DMS114 treated with DMSO at 0.1 percent for 48 hours (cell line): ENCODE measurements around the gene CHST8.

Experiments used
- DNase-seq: peaks from one replicate; lab custom pipeline; 2025; ENCODE audit not compliant: unreplicated experiment; lab: John Stamatoyannopoulos, UW

Gene CHST8

DNA sequence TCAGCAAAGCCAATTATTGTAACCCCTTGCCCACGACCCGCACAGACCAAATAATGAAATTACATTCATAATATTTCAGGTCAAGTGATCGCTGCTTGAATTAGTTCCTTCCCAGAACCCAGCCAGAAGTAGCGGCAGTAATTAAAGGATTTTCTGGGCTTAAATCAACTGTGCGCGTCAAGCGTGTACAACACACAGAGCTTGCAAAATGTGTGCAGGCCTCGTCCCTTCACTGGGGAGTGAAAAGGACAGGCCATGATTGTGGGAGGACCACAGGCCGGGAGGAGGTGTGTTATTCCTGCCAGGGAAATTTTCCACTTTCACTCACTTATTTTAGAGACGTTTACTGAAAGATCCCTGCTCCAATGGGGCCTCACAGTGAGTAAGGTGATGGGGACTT lies 84.9 kb downstream of the CHST8 start:
- no peak for DNase-seq

DNA sequence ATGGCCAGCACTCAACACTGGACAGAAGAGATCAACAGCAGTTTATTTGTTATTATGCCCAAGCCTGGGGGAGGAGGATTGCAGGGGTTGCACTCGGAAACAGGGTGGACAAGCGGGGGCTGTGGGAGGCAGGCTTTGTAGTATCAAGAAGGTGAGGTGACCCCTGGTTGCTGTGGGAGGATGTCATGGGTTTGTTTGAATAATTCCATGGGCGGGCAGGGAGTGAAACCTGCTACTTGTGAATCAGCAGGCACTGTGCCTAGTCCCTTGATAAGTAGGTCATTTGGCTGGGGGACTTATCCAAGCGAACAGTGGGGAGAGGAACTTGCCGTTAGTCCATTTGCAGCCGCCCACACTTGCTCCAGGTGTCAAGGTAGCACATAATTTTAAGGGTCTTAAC lies 90.5 kb downstream of the CHST8 start:
- DNase-seq = no peak

DNA sequence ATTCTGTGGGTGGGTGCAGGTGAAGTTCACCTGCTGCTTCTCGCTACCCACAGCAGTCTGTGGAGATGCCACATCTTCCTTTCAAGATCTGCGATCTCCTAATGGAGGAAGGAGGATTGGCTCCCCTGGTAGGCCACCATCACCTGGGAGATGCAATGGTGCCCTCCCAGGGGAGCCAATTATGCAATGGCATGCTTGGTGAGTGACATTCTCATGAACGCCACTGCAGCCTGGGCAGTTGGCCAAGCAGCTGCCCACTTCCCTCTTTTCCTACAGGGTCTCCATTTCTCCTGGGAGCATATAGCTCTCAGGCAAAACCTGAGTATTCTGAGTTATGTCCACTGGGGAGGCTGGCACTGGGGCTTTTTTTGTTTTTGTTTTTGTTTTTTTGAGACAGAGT lies 91.4 kb downstream of the CHST8 start:
- no peak for DNase-seq

DNA sequence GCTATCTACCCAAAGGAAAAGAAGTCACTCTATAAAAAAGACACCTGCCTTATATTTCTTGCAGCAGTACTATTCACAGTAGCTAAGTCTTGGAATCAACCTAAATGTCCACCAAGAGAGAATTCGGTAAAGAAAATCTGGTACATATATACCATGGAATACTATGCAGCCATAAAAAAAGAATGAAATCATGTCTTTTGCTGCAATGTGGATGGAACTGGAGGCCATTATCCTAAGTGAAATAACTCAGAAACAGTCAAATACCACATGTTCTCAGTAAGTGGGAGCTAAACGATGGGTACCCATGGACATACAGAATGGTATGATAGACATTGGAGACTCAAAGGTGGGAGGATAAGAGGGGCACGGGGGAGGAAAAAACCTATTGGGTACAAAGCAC lies 92.4 kb downstream of the CHST8 start:
- DNase-seq = no peak

DNA sequence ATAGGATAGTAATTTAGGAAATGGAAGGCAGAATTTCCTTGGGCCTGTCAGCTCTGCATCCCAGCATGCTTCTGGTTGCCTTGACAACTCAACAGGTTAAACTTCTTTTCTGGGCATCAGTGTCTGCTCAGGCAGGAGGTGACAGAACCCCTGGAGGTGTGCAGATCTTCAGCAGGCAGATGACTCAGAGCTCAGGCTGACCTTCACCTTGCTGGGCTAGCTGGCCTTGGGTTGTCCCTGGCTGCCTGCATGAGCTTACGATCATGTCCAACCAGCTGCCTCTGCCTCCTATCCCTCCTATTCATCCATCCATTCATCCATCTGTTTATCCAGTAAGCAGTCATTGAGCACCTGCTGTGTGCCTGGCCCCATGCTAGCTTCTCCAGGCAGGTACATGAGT lies 93.7 kb downstream of the CHST8 start:
- no peak for DNase-seq

DNA sequence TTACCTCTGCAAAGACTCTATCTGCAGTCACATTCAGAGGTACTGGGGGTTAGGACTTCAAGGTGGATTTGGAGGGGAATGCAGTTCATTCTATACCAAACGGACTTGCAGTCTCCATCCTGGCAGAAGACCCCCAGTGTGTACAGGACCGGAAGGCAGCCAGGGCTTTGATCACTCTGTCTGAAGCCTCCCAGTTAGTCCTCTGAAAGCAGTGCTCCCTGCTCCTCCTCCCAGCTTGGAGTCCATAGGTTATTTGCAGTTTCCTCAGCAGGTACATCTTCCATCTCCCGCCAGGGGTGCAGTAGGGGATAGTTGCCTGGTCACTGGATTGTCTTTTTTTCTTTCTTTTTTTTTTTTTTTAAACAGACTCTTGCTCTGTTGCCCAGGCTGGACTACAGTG lies 96.1 kb downstream of the CHST8 start:
- no peak for DNase-seq

DNA sequence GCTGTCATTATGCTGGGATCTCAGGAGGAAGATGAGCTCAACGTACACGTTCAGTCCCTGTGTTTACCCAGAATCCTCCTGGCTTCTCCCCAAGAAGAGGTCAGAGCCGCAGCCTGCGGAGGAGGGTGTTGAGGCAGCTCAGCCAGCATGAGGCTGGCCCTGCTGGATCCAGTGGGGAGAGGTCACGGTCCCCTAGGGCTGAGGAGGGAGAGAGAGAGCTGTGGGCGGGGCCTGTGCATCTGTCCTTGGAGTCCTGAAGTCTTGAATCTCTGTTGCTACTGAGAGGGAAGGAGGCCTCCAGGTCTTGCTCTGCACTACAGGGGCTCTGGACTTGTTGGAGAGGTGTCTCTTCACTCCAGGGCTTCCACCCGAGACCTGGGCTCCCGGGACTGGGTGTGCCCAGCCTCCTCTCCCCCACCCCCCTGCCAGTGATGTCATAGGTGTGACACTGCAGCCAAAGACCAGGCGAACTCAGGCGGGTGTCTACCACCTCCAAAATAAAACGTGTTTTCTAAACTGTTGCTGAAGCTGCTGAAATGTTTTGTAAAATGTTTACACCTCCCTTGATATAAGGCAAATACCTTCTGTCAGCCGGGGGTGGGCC lies 97.0 kb downstream of the CHST8 start:
- DNase-seq = no peak

DNA sequence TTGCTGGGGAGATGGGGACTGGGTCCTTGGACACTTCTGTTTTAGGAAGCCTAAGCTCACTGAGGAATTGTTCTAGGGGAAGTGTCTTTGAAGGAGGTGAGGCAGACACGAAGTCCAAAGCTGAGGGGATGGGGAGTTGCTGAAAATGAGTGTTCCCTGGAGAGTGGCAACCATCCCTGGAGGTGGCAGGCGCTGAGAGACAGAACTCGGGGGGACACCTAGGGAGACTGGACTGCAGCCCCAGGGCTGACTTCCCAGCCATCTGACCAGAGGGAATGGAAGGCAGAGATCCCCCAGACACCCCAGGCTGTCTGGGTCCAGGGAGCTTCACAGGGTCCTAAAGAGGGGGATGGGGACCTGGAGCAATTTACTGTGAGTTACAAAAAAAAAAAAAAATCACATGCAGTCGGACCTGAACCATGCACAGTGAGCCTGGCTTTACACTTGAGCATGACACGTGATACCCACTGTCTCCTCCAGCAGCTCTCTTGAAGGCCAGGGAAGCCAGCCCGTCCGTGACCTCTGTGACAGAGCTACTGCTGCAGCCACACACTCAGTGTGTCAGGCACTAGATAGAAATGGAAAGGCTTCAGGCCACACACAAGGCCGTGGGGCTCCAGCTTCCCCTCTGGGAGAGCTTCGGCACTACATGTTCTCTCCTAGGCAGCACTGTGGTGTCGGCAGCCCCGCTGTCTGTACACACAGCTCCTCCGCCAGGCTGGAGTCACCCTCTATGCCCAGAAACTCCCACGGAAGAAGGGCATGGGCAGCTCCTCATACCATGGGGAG lies 97.8 kb downstream of the CHST8 start:
- no peak for DNase-seq

DNA sequence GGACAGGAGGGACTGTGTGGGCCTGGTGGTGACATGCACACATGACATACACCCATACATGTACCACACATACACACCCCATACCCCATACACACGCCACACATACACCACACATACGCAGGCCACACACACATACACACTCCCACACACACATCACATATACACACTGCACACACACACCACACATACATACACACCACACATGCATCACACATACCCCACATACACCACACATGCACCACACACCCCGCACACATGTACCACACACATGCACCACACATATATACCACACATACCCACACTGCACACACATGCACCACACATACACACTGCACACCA lies 98.4 kb downstream of the CHST8 start:
- DNase-seq = no peak

DNA sequence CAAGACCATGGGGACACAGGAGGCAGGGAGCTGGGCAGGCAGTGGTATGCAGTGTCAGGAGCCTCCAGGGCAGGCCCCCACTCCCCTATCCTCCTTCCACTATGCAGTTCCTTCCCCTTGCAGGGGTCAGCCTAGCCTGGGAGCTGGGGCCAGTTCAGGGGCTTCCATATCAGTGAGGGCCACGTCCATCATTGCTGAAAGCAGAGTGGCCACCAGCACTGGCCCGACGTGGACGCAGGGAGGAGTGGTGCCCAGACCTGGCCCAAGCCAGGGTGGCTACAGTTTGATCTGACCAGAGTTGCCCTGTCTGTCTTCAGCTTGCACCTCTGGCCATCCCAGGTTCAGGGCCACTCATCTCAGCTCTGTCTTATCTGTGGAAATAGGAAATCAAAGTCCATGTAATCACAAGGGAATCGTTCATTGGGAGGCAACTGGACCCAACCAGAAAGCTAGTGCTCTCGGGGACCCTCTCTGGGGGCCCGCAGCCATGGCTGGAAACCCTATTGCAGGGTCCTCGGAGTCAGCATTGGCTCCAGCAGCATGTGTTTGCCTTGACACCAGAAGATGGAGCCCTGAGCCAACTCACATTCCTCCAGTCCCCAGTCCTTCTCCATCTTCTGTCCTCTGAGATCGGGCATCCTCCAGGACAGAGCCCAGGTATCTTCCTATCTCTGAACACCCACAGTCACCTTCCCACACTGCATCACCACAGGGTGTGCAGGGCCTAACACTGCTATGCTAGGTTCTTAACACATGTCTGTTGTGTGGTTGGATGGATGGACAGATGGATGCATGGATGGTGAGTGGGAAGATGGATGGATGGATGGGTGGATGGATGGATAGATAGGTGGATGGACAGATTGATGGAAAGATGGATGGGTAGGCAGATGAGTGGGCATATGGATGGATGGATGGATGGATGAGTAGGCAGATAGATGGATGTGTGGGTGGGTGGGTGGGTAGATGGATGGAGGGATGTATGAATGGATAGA lies 99.2 kb downstream of the CHST8 start:
- no peak for DNase-seq

DNA sequence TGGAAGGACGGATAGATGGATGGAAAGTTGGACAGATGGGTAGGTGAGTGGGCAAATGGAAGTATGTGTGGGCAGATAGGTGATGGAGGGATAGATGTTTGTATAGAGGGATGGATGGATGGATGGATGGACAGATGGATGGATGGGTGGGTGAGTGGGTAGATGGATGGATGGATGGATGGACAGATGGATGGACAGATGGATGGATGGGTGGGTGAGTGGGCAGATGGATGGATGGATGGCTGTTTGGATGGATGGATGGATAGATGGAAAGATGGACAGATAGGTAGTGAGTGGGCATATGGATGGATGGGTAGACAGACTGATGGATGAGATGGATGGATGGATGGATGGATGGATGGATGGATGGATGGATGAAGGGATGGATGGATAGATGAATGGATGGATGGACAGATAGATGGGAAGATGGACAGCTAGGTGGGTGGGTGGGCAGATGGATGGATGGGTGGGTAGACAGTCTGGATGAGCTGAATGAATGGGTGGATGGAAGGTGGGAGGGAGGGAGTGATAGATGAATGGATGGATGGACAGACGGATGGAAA lies 100.1 kb downstream of the CHST8 start:
- DNase-seq = no peak

DNA sequence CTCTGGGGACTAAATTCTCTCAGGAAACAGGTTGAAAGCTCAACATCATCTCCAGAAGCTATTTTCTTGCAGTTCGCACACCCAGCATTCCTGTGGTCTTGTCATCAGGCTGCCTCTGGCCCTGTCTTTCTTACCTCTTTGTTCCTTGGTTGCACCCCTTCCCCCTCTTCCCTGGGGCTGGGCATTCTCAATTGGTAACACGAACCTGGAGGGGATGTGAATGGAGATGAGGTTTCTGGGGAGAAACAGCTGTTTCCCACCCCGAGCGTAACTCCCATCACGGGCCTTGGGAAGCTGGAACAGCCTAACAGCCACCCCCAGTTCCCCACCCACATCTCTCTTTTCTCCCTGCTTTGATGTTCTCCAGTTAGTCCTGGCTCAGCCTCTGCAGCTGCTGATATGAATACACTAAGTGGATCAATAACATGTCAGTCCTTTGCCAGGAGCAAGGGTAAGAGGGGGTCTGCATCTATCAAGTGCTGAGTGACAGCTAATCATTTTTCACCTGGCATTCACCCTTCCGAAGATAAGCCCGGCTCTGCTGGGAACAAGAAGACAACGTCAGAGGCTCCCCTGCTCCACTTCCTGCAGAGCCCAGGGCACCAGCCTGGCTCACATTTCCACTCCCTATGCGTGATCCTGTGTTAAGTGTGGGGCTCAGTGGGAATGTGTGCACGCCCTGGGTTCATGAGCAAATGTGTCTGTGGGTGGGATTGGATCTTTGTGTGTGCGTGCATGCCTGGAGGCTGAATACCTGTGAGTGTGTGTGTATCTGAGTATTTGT lies 100.9 kb downstream of the CHST8 start:
- no peak for DNase-seq

DNA sequence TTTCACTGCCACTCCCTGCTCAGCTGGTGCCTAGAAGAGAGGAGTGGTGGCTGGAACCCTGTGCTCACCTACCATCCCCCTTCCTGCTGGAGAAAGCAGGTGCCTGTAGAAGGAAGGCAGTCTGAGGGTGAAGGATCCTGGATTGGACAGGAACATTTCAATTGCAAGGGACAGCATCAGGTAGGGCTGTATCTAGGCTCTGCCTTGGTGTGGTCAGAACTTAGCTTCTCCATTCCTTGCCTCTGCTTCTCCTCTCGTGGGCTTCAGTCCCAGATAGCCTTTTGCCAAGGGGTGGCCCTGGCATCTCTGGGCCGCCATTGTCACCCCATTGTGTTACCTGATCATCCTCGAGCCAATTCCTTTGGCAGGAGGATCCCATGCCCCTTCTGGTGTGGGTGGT lies 101.8 kb downstream of the CHST8 start:
- no peak for DNase-seq

DNA sequence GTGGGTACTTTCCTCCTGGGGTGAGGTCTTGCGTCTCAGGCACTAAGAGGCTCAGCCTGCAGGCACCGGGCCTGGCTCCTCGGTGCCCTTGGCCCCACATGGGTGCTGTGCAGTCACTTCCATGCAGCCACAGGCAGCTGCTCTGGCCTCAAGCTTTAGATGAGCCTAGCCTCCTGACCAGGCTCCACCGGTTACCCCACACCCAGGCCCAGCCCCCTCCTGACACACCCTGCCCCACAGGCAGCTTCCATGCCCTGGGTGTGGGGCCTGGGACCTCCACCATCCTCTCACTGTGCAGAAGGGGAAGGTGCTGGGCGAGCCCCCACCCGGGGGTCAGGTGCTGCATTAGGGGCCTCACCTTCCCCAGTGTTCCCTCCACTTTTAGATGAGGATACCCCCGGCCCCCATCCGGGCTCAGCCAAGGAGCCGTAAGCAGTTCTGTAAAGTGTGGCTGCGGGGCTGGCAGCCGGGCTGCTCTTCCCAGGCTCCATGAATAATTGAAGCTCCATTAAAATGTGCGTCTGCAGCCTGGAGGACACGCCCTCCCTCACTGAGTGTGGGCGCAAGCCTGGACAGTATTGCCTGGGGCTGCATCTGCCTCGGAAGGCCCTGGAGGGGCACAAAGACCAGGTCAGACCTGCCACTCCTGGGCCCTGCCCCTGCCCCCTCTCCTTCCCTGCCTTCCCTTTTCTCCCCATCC lies 102.4 kb downstream of the CHST8 start:
- DNase-seq = no peak

DNA sequence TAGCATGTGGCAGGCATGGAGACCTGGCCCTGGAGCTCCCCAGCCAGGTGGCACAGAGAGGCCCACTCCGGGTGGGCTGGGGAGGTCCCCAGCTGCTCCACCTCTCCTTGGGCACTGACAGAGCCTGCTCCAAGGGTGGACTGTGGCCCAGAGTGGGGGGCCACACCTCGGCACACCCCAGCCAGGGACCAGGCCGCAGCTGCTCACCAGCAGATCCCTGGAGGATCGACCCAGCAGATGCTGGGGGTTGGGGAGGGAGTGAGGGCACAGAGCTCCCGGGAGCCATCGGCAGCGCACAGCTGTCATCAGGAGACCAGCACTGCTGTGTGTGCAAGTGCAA lies 102.9 kb downstream of the CHST8 start:
- DNase-seq = no peak

DNA sequence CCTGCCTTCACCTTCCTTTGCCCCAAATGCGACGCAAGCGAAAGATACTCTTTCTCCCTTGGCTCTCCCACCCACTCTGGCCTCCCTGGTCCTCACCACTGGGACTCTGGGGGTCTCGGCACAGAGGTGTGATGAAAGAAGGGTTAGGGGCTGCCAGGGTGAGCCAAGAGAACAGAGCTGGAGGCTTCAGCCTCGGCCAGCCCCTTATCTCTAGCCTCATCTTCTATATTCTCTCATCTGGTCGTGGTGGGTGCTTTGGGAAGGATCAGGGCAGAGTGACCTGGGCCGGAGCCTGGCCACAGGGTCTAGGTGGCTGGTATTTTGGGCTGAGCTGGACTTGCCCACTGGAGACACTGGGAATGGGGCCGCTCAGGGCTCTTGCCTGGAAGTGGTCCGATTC lies 103.8 kb downstream of the CHST8 start:
- no peak for DNase-seq

DNA sequence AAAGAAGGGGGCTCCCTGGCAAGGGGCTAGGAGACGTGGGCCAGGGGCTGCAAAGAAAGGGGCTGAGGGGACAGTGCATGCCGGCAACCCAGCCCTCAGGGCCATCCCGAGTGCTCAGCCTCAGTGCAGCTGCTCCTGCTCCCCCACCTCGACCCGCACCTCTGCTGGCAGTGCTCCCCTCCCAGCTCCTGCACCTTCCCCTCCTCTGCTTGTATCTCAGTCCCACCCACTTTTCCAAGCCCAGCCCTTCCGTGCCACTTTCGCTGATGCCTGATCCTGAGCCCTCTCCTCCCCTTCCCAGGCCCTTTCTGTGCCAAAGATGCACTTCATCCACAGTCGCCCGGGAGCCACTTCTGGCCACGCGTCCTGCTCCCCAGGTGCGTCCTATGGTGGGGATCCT lies 105.0 kb downstream of the CHST8 start:
- no peak for DNase-seq

DNA sequence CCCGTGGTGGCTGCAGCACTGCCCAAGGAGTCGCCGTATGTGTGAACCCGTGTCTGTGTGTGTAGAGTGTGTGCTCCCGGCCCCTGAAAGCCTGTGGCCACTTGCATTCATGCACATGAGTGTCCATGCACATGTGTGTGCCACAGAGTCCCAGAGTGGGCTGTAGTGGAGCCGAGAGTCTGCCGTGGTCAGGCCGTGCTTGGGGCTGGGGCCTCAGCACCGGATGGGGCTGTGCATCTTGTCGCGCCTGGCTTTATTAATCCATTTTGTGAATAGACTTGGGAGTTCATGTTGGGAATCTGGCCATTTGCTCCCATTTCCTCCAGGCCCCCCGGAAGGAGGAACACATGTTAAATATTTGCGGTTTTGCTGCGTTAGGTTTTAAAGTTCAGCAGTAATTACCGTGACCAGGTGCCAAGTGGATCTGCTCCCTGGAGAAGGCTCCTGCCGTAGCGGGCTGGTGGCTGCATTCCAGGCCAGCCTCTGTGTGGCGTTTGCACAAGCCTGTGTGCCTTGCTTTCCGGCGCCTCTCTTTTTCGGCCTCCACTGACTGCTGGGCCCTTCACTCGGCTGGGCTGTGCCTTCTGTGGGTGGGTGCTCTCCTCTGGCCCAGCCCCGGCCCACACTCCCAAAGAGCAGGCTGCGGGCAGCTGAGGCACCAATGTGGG lies 105.7 kb downstream of the CHST8 start:
- no peak for DNase-seq

DNA sequence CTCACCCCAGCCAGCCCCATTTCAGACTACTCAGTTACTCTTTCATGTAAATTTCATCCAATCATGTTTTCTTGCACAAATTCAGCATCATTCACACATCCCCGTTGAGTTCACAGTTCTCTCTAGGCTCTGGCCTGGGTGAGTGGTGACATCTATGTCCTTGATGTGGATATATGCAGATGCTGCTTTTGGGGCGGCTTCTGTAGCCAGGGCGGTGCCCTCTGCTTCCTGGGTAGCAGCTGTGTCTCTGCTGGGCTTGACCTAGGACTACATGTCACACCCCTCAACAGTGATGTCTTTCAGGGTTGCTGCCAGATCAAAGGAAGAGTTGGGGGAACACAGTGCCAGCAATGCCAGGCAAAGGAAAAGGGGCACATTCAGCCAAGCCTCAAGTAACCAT lies 106.4 kb downstream of the CHST8 start:
- DNase-seq = no peak
